ENCODE results near the gene ZDHHC11B.
A peak's percentile ranks its signal among the peaks of the same experiment; 100 is the strongest.
"Not testable (repeated sequence)": the region's sequence is repeated elsewhere in the genome, so short reads cannot be mapped to it uniquely, and the experiment has no call there.

Gene ZDHHC11B

GRCh38 chr5:766666-767431 lies 17.7 kb downstream of the ZDHHC11B start:
- peak; percentile 49 for DNase-seq

- DNase-seq: peak; percentile 48
These were observed 18.4 kb downstream of the ZDHHC11B start for GRCh38 chr5:765948-766631.

GRCh38 chr5:763998-764781 lies 20.3 kb downstream of the ZDHHC11B start:
- DNase-seq: no peak

GRCh38 chr5:763397-763796 lies 21.1 kb downstream of the ZDHHC11B start:
- DNase-seq: no peak

GRCh38 chr5:762996-763395 lies 21.5 kb downstream of the ZDHHC11B start:
- not testable (repeated sequence) for DNase-seq

GRCh38 chr5:761854-762710 lies 22.4 kb downstream of the ZDHHC11B start:
- peak; percentile 68 for DNase-seq

- peak; percentile 54 for DNase-seq
These were observed 23.3 kb downstream of the ZDHHC11B start for GRCh38 chr5:761059-761771.

GRCh38 chr5:760363-761058 lies 24.0 kb downstream of the ZDHHC11B start:
- peak; percentile 51 for DNase-seq

- DNase-seq: peak; percentile 49
These were observed 24.7 kb downstream of the ZDHHC11B start for GRCh38 chr5:759781-760362.

GRCh38 chr5:759111-759751 lies 25.3 kb downstream of the ZDHHC11B start:
- DNase-seq: peak; percentile 68

GRCh38 chr5:758698-759053 lies 25.9 kb downstream of the ZDHHC11B start:
- peak; percentile 49 for DNase-seq

GRCh38 chr5:757931-758697 lies 26.4 kb downstream of the ZDHHC11B start:
- DNase-seq: peak; percentile 74

- peak; percentile 44 for DNase-seq
These were observed 27.1 kb downstream of the ZDHHC11B start for GRCh38 chr5:757346-757930.

- peak; percentile 51 for DNase-seq
These were observed 27.6 kb downstream of the ZDHHC11B start for GRCh38 chr5:756865-757345.

GRCh38 chr5:756171-756570 lies 28.4 kb downstream of the ZDHHC11B start:
- DNase-seq: peak; percentile 53

GRCh38 chr5:754143-754632 lies 30.3 kb downstream of the ZDHHC11B start:
- DNase-seq: peak; percentile 53

- not testable (repeated sequence) for DNase-seq
These were observed 30.9 kb downstream of the ZDHHC11B start for GRCh38 chr5:753567-754142.

- DNase-seq: not testable (repeated sequence)
These were observed 31.9 kb downstream of the ZDHHC11B start for GRCh38 chr5:752532-753115.
